ENCODE measurements around the gene EEF1AKMT1.

EEF1AKMT1 gene

GRCh38 chr13:20754009-20754408 is 19.8 kb downstream of the EEF1AKMT1 start:
- TF ChIP-seq SIN3A (IDR thresholded peaks at IDR 0.05; ENCODE audit: borderline replicate concordance, insufficient read depth, low read length): no peak
- no peak for TF ChIP-seq FOXP2 (optimal IDR thresholded peaks at IDR 0.05; ENCODE audit: borderline replicate concordance, extremely low read depth, extremely low read length, insufficient read depth)
- no peak for TF ChIP-seq POLR2AphosphoS5 (IDR thresholded peaks at IDR 0.05; ENCODE audit: low read depth, low read length)
- TF ChIP-seq TAF1 (IDR thresholded peaks at IDR 0.05; ENCODE audit: borderline replicate concordance, insufficient read depth, low read length): no peak
- no peak for TF ChIP-seq REST (IDR thresholded peaks at IDR 0.05; ENCODE audit: insufficient read depth in 1 of 2, low read depth in 2 of 2, low read length in 2 of 2)

- TF ChIP-seq POLR2AphosphoS5 (IDR thresholded peaks at IDR 0.05; ENCODE audit: low read depth, low read length): no peak
- TF ChIP-seq FOXP2 (optimal IDR thresholded peaks at IDR 0.05; ENCODE audit: borderline replicate concordance, extremely low read depth, extremely low read length, insufficient read depth): no peak
- no peak for TF ChIP-seq TAF1 (IDR thresholded peaks at IDR 0.05; ENCODE audit: borderline replicate concordance, insufficient read depth, low read length)
Observed at GRCh38 chr13:20749377-20749776, 24.4 kb downstream of the EEF1AKMT1 start.

GRCh38 chr13:20740021-20740420 is 33.7 kb downstream of the EEF1AKMT1 start:
- TF ChIP-seq FOXP2 (optimal IDR thresholded peaks at IDR 0.05; ENCODE audit: borderline replicate concordance, extremely low read depth, extremely low read length, insufficient read depth) (no peak), REST (IDR thresholded peaks at IDR 0.05; ENCODE audit: insufficient read depth in 1 of 2, low read depth in 2 of 2, low read length in 2 of 2) (no peak), TAF1 (IDR thresholded peaks at IDR 0.05; ENCODE audit: borderline replicate concordance, insufficient read depth, low read length) (no peak), POLR2AphosphoS5 (IDR thresholded peaks at IDR 0.05; ENCODE audit: low read depth, low read length) (no peak), SIN3A (IDR thresholded peaks at IDR 0.05; ENCODE audit: borderline replicate concordance, insufficient read depth, low read length) (no peak)

DNA sequence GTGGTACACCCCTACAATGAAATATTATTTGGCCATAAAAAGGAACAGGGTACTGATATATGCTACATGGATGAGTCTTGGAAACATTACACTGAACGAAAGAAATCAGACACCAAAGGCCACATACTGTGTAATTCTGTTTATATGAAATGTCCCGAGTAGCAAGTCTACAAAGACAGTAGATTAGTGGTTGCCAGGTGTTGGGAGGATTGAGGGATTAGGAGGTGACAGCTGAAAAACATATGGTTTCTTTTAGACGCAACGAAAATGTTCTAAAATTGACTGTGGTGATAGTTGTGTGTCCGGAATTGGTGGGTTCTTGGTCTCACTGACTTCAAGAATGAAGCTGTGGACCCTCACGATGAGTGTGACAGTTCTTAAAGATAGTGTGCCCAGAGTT is 35.1 kb downstream of the EEF1AKMT1 start:
- TF ChIP-seq SIN3A (IDR thresholded peaks at IDR 0.05; ENCODE audit: borderline replicate concordance, insufficient read depth, low read length): no peak
- TF ChIP-seq FOXP2 (optimal IDR thresholded peaks at IDR 0.05; ENCODE audit: borderline replicate concordance, extremely low read depth, extremely low read length, insufficient read depth): no peak
- no peak for TF ChIP-seq REST (IDR thresholded peaks at IDR 0.05; ENCODE audit: insufficient read depth in 1 of 2, low read depth in 2 of 2, low read length in 2 of 2)
- no peak for TF ChIP-seq POLR2AphosphoS5 (IDR thresholded peaks at IDR 0.05; ENCODE audit: low read depth, low read length)
- TF ChIP-seq TAF1 (IDR thresholded peaks at IDR 0.05; ENCODE audit: borderline replicate concordance, insufficient read depth, low read length): no peak

- TF ChIP-seq POLR2AphosphoS5 (IDR thresholded peaks at IDR 0.05; ENCODE audit: low read depth, low read length): no peak
- TF ChIP-seq REST (IDR thresholded peaks at IDR 0.05; ENCODE audit: insufficient read depth in 1 of 2, low read depth in 2 of 2, low read length in 2 of 2): no peak
- TF ChIP-seq SIN3A (IDR thresholded peaks at IDR 0.05; ENCODE audit: borderline replicate concordance, insufficient read depth, low read length): no peak
- TF ChIP-seq TAF1 (IDR thresholded peaks at IDR 0.05; ENCODE audit: borderline replicate concordance, insufficient read depth, low read length): no peak
- TF ChIP-seq FOXP2 (optimal IDR thresholded peaks at IDR 0.05; ENCODE audit: borderline replicate concordance, extremely low read depth, extremely low read length, insufficient read depth): no peak
Observed at GRCh38 chr13:20729633-20730585, 43.9 kb downstream of the EEF1AKMT1 start.
